Stimulated activated CD8-positive, alpha-beta memory T cell treated with anti-CD3 and anti-CD28 coated beads, Interleukin-12 subunit alpha, Interleukin-12 subunit beta, amount 100 ng/mL, for 1 hour (primary cell): ENCODE data around the gene COQ8A.

Experiments
- DNase-seq: peaks from one replicate; pipeline ENCODE4 v3.0.0-alpha.2; 2020; ENCODE audit warnings: low read depth

The COQ8A gene

DNA sequence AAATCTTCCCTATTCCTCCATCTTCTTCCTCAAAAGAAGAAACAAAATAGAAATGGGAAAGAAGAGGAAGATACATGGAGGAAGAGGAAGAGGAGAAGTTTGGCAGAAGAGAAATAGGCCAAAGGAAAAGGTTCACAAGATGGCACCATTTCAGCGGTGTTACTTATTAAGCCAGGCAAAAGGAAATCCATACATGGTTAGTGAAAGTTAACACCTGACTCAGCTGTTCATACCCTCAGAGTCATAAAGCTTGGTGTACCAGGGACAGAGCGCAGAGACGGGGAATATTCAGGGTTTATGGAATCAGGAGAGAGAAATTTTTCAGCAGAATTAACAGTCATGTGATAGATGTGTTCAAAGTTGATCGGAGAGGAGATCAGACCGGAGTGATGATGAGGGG is 70.6 kb downstream of the COQ8A start:
- DNase-seq, result no peak

DNA sequence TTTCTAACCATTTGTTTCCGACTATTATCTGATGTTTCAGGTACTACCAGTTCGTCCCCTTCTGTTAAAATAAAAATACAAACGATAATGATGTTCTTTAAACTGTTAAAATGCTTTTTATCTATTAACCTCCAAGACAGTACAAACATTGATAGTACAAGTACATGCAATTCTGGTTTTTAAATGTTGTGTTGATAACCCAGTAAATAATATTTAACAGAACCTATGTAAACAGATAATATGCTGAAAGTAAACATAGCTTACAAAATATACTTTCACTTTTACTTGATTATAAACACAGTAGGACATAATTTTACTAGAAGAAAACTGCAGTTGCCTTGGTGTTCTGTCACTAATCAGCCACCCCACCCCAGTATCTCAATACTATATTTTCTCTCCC is 76.9 kb downstream of the COQ8A start:
- no peak for DNase-seq

GRCh38 chr1:227032396-227032795 is 92.3 kb downstream of the COQ8A start:
- DNase-seq, result no peak

DNA sequence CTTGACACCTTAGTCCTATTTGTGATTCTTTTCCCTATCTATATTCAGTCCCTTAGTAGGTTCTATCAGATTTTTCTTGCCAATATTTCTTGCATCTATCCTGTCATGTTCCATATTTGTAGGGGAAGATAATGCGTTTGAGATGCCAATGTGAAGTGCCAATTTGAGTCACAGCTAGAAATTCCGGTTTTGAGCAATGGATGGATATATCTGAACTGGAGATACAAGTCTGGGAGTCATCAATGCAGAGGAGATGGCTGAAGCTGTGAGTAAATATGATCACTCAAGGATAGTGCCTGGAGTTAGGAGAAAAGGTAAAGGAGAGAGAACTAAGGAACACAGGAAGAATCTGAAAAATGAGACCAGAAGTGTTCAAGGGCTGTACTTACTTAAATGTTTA is 93.8 kb downstream of the COQ8A start:
- DNase-seq, result no peak

DNA sequence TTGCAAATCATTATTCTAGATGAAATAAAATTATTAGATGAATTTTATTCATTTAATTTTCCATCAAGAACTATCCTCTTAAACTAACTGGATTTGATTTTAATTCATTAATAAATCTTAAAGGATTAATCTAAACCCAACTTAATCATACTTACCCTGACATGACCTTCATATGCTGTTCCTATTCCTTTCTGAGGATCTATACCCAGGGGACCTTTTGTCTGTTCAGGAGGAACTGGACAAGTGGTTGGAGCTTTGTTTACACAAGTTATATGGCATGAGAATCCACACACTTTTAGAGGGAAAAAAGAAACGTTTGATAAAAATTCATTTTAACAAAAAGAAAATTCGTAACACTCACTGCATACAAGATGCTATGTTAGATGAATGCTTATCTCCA is 95.2 kb downstream of the COQ8A start:
- DNase-seq, result no peak

GRCh38 chr1:227037121-227037520 is 97.0 kb downstream of the COQ8A start:
- no peak for DNase-seq
